Measurements from ENCODE around the gene ANO7. TPM values are rescaled to one million over a fixed set of nuclear protein-coding genes. Genes with fewer than 3 reads are reported as not detected.

ANO7 gene
- total RNA-seq, 1 donor from 2014 or later, result 0.16 TPM

- no peak for DNase-seq
Observed at GRCh38 chr2:241157841-241158545, 30.5 kb upstream of the ANO7 start.

- no peak for DNase-seq
Observed at GRCh38 chr2:241158546-241158900, 30.0 kb upstream of the ANO7 start.

- DNase-seq, result no peak
Observed at GRCh38 chr2:241159116-241159515, 29.4 kb upstream of the ANO7 start.

- no peak for DNase-seq
Observed at GRCh38 chr2:241160318-241160717, 28.2 kb upstream of the ANO7 start.

- peak; percentile 78 for DNase-seq
Observed at GRCh38 chr2:241161646-241162281, 26.7 kb upstream of the ANO7 start.

GRCh38 chr2:241163601-241164118 is 24.8 kb upstream of the ANO7 start:
- DNase-seq, result no peak

GRCh38 chr2:241168366-241168765 is 20.1 kb upstream of the ANO7 start:
- no peak for DNase-seq

- DNase-seq, result no peak
Observed at GRCh38 chr2:241173557-241173956, 14.9 kb upstream of the ANO7 start.

GRCh38 chr2:241177526-241178334 is 10.7 kb upstream of the ANO7 start:
- DNase-seq, result no peak

GRCh38 chr2:241178961-241179360 is 9.5 kb upstream of the ANO7 start:
- no peak for DNase-seq

GRCh38 chr2:241179899-241180298 is 8.6 kb upstream of the ANO7 start:
- no peak for DNase-seq

- DNase-seq, result no peak
Observed at GRCh38 chr2:241180495-241180894, 8.0 kb upstream of the ANO7 start.

GRCh38 chr2:241182126-241182525 is 6.4 kb upstream of the ANO7 start:
- DNase-seq, result no peak

- DNase-seq, result no peak
Observed at GRCh38 chr2:241182531-241183133, 5.8 kb upstream of the ANO7 start.

GRCh38 chr2:241183221-241183620 is 5.3 kb upstream of the ANO7 start:
- no peak for DNase-seq

GRCh38 chr2:241184901-241185300 is 3.6 kb upstream of the ANO7 start:
- no peak for DNase-seq

- DNase-seq, result no peak
Observed at GRCh38 chr2:241185961-241186360, 2.5 kb upstream of the ANO7 start.

- no peak for DNase-seq
Observed at GRCh38 chr2:241187101-241187917, 1.2 kb upstream of the ANO7 start.

- no peak for DNase-seq
Observed at GRCh38 chr2:241187918-241188234, 601 bp upstream of the ANO7 start.

GRCh38 chr2:241189093-241189855 is 797 bp downstream of the ANO7 start:
- no peak for DNase-seq

- no peak for DNase-seq
Observed at GRCh38 chr2:241189856-241190201, 1.4 kb downstream of the ANO7 start.
